Uterus (tissue), 4 donors: ENCODE data around the gene PIN1. TPM values are rescaled to one million over a fixed set of nuclear protein-coding genes. Genes with fewer than 3 reads are reported as not detected.

Experiments used
- DNase-seq, 2 donors: peaks; one replicate each; pipeline ENCODE4 v3.0.0-alpha.2; 2019 to 2020
- H3K27ac ChIP-seq, 2 donors: fragments of 200-600 bp; sonication (generic); 1 replicate in 1 of 2; 2 replicates in 1 of 2; pipeline ENCODE4 v1.5.1; 2016 to 2018
- H3K27me3 ChIP-seq, 2 donors: fragments of 200-600 bp; sonication (generic); one replicate each; pipeline ENCODE4 v1.5.1; 2018 to 2019; ENCODE audit warnings: control low read depth in 1 of 2
- H3K36me3 ChIP-seq, 2 donors: fragments of 200-600 bp; sonication (generic); one replicate each; pipeline ENCODE4 v1.5.1; 2019; ENCODE audit warnings: control low read depth in 1 of 2
- H3K4me1 ChIP-seq, 2 donors: fragments of 200-600 bp; sonication (generic); one replicate each; pipeline ENCODE4 v1.5.1; 2018 to 2019; ENCODE audit warnings: control low read depth in 1 of 2
- H3K4me3 ChIP-seq, 2 donors: fragments of 200-600 bp; sonication (generic); 1 replicate in 1 of 2; 2 replicates in 1 of 2; pipeline ENCODE4 v1.5.1; 2018 to 2019; ENCODE audit warnings: mild to moderate bottlenecking in 1 of 2
- H3K9me3 ChIP-seq, 2 donors: fragments of 200-600 bp; sonication (generic); one replicate each; pipeline ENCODE4 v1.5.1; 2019; ENCODE audit warnings: control low read depth in 1 of 2
- POLR2A ChIP-seq, 2 donors: fragments of 450-650 bp; IDR thresholded peaks; one replicate each; pipeline ENCODE4 v1.6.1; 2016; ENCODE audit warnings: antibody characterized with exemption in 2 of 2, mild to moderate bottlenecking in 1 of 2, moderate library complexity in 1 of 2
- intact Hi-C: fragments of 100-400 bp; cut with DNase I; formaldehyde crosslinking; loops from one replicate; pipeline ENCODE4 v1.15.1; 2023; ENCODE audit warnings: low total_unique reads
- total RNA-seq, 4 donors: library from RNA; depleted of rRNA in 3 of 4; stranded (reverse); fragments of >200 nt in 3 of 4; gene quantifications; one replicate each; pipeline versions ENCODE4 v1.1.0 to v1.2.4, GENCODE V29; 2014 to 2023
- TF ChIP-seq, protein P1 (sequence below), 4 experiments: fragments of 200-600 bp in 2 of 4; fragments of 450-650 bp in 2 of 4; sonication (generic) in 2 of 4; IDR thresholded peaks; one replicate each; pipeline ENCODE4 v1.5.1; 2016 to 2019; ENCODE audit warnings: antibody characterized with exemption in 4 of 4, mild to moderate bottlenecking in 2 of 4, moderate library complexity in 1 of 4
- donor health status: DM: yes; HTN: yes; CAD: no.

Gene PIN1
- total RNA-seq, 4 donors from 2014 or later = 36.5 to 85.3 (median 56.9) TPM

DNA sequence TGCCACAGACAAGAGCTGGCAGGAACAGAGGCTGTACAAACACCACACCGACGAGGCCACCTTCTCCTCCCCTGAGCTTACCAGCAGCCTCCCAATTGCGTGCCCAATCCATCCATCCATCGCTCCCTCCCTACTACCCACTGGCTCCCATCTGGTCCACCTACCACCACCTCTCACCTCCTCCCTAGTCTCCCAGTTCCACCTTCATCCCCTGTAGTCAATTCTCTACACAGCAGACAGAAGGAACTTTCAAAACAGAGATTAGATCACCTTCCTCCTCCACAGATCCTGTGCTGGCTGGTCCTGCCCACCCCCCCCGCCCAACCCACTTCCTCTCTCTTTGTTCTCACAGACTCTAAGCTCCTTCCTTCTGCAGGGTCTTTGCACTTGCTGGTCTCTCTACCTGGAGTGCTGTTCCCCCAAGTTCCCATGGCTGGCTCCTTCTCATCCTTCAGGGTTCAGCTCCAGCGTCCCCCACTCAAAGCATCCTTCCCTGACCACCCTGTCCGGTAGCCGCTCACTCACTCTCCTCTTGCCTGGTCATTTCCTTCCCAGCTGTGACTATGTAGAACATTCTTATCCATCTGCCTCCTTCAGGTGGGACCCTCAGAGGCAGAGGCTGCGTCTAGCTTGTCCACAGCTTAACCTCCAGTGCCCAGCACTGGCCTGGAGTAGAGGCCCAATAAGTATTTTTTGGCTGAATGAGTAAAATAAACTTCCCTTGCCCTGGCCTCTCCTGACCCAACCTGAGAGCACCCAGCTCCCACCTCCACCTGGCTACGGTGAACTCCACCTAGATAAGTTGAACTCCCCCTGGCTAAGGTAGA, 23.0 kb downstream of the PIN1 start:
- no peak for TF ChIP-seq POLR2A (IDR thresholded peaks at IDR 0.05)
- TF ChIP-seq, protein P1, sequence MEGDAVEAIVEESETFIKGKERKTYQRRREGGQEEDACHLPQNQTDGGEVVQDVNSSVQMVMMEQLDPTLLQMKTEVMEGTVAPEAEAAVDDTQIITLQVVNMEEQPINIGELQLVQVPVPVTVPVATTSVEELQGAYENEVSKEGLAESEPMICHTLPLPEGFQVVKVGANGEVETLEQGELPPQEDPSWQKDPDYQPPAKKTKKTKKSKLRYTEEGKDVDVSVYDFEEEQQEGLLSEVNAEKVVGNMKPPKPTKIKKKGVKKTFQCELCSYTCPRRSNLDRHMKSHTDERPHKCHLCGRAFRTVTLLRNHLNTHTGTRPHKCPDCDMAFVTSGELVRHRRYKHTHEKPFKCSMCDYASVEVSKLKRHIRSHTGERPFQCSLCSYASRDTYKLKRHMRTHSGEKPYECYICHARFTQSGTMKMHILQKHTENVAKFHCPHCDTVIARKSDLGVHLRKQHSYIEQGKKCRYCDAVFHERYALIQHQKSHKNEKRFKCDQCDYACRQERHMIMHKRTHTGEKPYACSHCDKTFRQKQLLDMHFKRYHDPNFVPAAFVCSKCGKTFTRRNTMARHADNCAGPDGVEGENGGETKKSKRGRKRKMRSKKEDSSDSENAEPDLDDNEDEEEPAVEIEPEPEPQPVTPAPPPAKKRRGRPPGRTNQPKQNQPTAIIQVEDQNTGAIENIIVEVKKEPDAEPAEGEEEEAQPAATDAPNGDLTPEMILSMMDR (IDR thresholded peaks at IDR 0.05) = no peak
- no peaks in the 10 kb centered on the region for H3K36me3 ChIP-seq
- intact Hi-C loops = no loop called here
- no peak overlapping the region for H3K27ac ChIP-seq
- no peaks in the 10 kb centered on the region for H3K4me1 ChIP-seq
- no peak for DNase-seq
- H3K9me3 ChIP-seq = no peaks in the 10 kb centered on the region
- H3K27me3 ChIP-seq = no peaks in the 10 kb centered on the region
- H3K4me3 ChIP-seq = no peak overlapping the region

DNA sequence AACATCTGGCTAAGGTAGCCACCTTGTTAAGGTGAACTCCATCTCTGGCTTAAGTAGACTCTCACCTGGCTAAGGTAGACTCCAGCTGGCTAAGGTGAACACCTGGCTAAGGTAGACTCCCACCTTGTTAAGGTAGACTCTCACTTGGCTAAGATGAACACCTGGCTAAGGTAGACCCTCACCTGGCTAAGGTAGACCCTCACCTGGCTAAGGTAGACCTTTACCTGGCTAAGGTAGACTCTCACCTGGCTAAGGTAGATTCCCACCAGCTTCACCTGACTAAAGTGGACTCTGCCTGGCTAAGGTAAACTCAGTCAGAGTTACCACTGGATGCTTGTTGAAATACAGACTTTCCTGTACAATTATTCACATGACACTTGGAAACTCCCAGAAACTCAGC, 23.6 kb downstream of the PIN1 start:
- Histone ChIP-seq H3K4me1 (no peaks in the 10 kb centered on the region), H3K36me3 (no peaks in the 10 kb centered on the region), H3K27me3 (no peaks in the 10 kb centered on the region), H3K27ac (no peak overlapping the region), H3K9me3 (no peaks in the 10 kb centered on the region), H3K4me3 (no peak overlapping the region)
- intact Hi-C loops = no loop called here
- TF ChIP-seq, protein P1 (IDR thresholded peaks at IDR 0.05) = no peak
- TF ChIP-seq POLR2A (IDR thresholded peaks at IDR 0.05) = no peak
- DNase-seq = no peak

DNA sequence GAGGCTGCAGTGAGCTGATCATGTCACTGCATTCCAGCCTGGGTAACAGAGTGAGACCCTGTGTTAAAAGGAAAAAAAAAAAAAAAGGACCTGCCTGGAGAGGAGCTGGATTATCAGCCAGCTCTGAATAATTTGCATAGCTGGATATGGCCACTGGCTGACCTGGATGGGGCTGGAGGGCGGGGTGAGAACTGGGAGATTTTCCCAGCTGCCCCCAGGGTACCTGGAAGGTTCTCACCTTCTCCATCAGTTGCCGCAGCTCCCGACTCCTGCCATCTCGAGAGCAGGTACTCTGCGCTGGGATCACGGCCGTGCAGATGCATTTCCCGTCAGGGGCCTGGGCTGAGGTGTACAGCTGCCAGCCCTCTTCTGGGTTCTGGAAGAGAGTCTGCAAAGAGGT, 25.3 kb downstream of the PIN1 start:
- no peak for DNase-seq
- no peaks in the 10 kb centered on the region for H3K36me3 ChIP-seq
- H3K4me3 ChIP-seq = no peak overlapping the region
- H3K27me3 ChIP-seq = no peaks in the 10 kb centered on the region
- H3K27ac ChIP-seq = no peak overlapping the region
- TF ChIP-seq, protein P1 (IDR thresholded peaks at IDR 0.05) = no peak
- no peak for TF ChIP-seq POLR2A (IDR thresholded peaks at IDR 0.05)
- H3K9me3 ChIP-seq = no peaks in the 10 kb centered on the region
- intact Hi-C loops = no loop called here
- H3K4me1 ChIP-seq = no peaks in the 10 kb centered on the region

DNA sequence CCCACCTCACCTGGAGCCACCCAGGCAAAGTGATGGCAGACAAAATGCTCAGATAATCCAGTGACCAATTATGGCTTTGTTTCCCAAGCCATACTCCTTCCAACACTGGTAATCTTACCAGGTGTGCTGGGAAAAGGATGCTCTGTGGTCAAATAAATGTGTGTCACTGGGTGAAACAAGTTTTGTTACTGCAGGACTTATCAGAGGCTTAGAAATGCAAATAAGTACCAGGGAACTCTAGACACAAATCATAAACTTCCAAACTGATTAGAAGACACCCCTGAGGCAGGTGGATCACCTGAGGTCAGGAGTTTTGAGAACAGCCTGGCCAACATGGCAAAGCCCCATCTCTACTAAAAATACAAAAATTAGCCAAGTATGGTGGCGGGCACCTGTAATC, 26.4 kb downstream of the PIN1 start:
- H3K4me1 ChIP-seq = no peaks in the 10 kb centered on the region
- no peak for DNase-seq
- intact Hi-C loops = no loop called here

DNA sequence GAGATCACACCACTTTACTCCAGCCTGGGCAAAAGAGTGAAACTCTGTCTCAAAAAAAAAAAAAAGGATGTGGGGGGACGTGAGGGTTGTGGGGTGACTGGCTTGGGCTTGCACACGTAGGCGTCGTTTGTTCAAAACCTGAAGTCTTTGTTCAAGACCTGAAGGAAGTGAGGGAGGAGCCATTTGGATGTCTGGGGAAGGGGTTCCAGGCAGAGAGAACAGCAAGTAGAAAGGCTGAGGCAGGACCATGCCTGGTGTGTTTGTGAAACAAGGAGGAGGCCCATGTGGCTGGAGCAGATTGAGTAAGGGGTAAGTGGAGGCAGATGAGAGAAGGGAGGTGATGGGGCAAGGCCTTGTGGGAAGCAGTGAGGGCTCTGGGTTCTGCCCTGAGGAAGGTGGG, 27.8 kb downstream of the PIN1 start:
- intact Hi-C loops = no loop called here
- Histone ChIP-seq H3K36me3 (no peaks in the 10 kb centered on the region), H3K27me3 (no peaks in the 10 kb centered on the region), H3K4me1 (no peaks in the 10 kb centered on the region), H3K9me3 (no peaks in the 10 kb centered on the region), H3K4me3 (no peak overlapping the region), H3K27ac (no peak overlapping the region)
- no peak for TF ChIP-seq POLR2A (IDR thresholded peaks at IDR 0.05)
- TF ChIP-seq, protein P1 (IDR thresholded peaks at IDR 0.05) = no peak
- DNase-seq = no peak

More for the DNA sequence above, 26.4 kb downstream of the PIN1 start:
- no peaks in the 10 kb centered on the region for H3K36me3 ChIP-seq
- H3K27ac ChIP-seq = no peak overlapping the region
- TF ChIP-seq POLR2A (IDR thresholded peaks at IDR 0.05) = no peak
- TF ChIP-seq, protein P1 (IDR thresholded peaks at IDR 0.05) = no peak
- no peaks in the 10 kb centered on the region for H3K27me3 ChIP-seq
- no peaks in the 10 kb centered on the region for H3K9me3 ChIP-seq
- no peak overlapping the region for H3K4me3 ChIP-seq
